Transverse colon (tissue), 4 donors: ENCODE measurements around the gene AGAP5. TPM values are rescaled to one million over a fixed set of nuclear protein-coding genes. Genes with fewer than 3 reads are reported as not detected.

ENCODE experiments used
- DNase-seq: peaks from one replicate; pipeline ENCODE4 v3.0.0-alpha.2; 2019
- H3K27ac ChIP-seq, 4 donors: fragments of 200-600 bp; sonication (generic); 2 replicates each; pipeline ENCODE4 v1.5.1; 2016 to 2018; ENCODE audit warnings: inconsistent platforms in 4 of 4
- H3K27me3 ChIP-seq: fragments of 200-600 bp; sonication (generic); 2 replicates; pipeline ENCODE4 v1.5.1; 2017; ENCODE audit warnings: inconsistent platforms
- H3K36me3 ChIP-seq, 4 donors: fragments of 200-600 bp; sonication (generic); 2 replicates each; pipeline ENCODE4 v1.5.1; 2017 to 2019; ENCODE audit warnings: inconsistent platforms in 4 of 4
- H3K4me1 ChIP-seq, 4 donors: fragments of 200-600 bp; sonication (generic); 2 replicates each; pipeline ENCODE4 v1.5.1; 2017 to 2020; ENCODE audit warnings: inconsistent platforms in 4 of 4
- H3K4me3 ChIP-seq, 4 donors: fragments of 200-600 bp; sonication (generic); 1 replicate in 1 of 4; 2 replicates in 3 of 4; pipeline versions ENCODE4 v1.5.1 to v1.6.1; 2017 to 2019; ENCODE audit warnings: inconsistent platforms in 4 of 4
- H3K9me3 ChIP-seq, 2 donors: fragments of 200-600 bp; sonication (generic); 2 replicates each; pipeline ENCODE4 v1.5.1; 2017 to 2019; ENCODE audit warnings: inconsistent platforms in 2 of 2
- CTCF ChIP-seq, 5 experiments: fragments of 200-600 bp in 3 of 5; fragments of 450-650 bp in 2 of 5; sonication (generic) in 3 of 5; IDR thresholded peaks; 1 replicate in 2 of 5; 2 replicates in 3 of 5; pipeline ENCODE4 v1.5.1; 2016 to 2017; ENCODE audit warnings: antibody characterized with exemption in 5 of 5, inconsistent platforms in 3 of 5, mild to moderate bottlenecking in 2 of 5, moderate library complexity in 1 of 5
- EP300 ChIP-seq: sonication (generic); formaldehyde crosslinking; IDR thresholded peaks from one replicate; pipeline ENCODE4 v1.6.1; 2017; ENCODE audit warnings: antibody characterized with exemption, low read depth
- POLR2A ChIP-seq: fragments of 450-650 bp; IDR thresholded peaks from one replicate; pipeline ENCODE4 v1.6.1; 2016; ENCODE audit warnings: antibody characterized with exemption, mild to moderate bottlenecking, moderate library complexity
- POLR2AphosphoS5 ChIP-seq, 3 donors: sonication (generic); formaldehyde crosslinking; IDR thresholded peaks; one replicate each; pipeline ENCODE4 v1.6.1; 2016; ENCODE audit warnings: antibody characterized with exemption in 3 of 3
- WGBS, 2 donors: methylation state at CpG; one replicate each; pipeline ENCODE4 v1.1.5; 2018; ENCODE audit warnings: low coverage in 1 of 2; 5-methylcytosine and 5-hydroxymethylcytosine counted together
- in situ Hi-C, 4 donors: fragments of 200-750 bp; cut with MboI; loops; one replicate each; pipeline versions ENCODE4 v1.15.0 to v1.15.1; 2017; ENCODE audit warnings: low sequenced_read_pairs in 3 of 4, low pct_ligation_motif_present in 1 of 4, low pct_unique_long_range_greater_than_20kb in 1 of 4
- intact Hi-C: fragments of 100-400 bp; cut with DNase I; formaldehyde crosslinking; loops from one replicate; pipeline ENCODE4 v1.15.1; 2023; ENCODE audit warnings: low total_unique reads
- total RNA-seq, 4 donors: library from RNA; depleted of rRNA; stranded (reverse); fragments of >200 nt; gene quantifications; one replicate each; pipeline ENCODE4 v1.1.0, GENCODE V29; 2016

The AGAP5 gene
- total RNA-seq, 4 donors from 2014 or later = 8.0 to 12.7 (median 8.6) TPM; not detected in 1

GRCh38 chr10:73639286-73639685 lies 58.6 kb downstream of the AGAP5 start:
- H3K4me3 ChIP-seq = no peak overlapping the region
- no peak for DNase-seq
- in situ Hi-C loops (loop anchor here in 1 of 4 donors (25.0 kb wide), 1 partner anchor 377 kb away; the partner anchor contains the start of gene MRPS16), intact Hi-C loops (no loop called here)
- H3K27me3 ChIP-seq = no peaks in the 10 kb centered on the region
- TF ChIP-seq POLR2A (no peak), POLR2AphosphoS5 (IDR thresholded peaks at IDR 0.05) (no peak), CTCF (IDR thresholded peaks at IDR 0.05) (no peak), EP300 (no peak)
- H3K9me3 ChIP-seq = no peaks in the 10 kb centered on the region
- peaks cover 0 to 12% (median 2%) of the 10 kb centered on the region in 4 donors for H3K4me1 ChIP-seq
- no peaks in the 10 kb centered on the region for H3K36me3 ChIP-seq
- H3K27ac ChIP-seq = no peak overlapping the region
- WGBS, 2 donors = 83% methylated on average over 1 to 3 of the region's 3 CpGs

- no peak for TF ChIP-seq POLR2AphosphoS5 (IDR thresholded peaks at IDR 0.05)
- no peak for TF ChIP-seq CTCF (IDR thresholded peaks at IDR 0.05)
- no peak for TF ChIP-seq EP300
- no peak for TF ChIP-seq POLR2A
- WGBS, 2 donors = 60 to 63% methylated on average over 1 of the region's 1 CpG
- in situ Hi-C loops (loop anchor here in 1 of 4 donors (25.0 kb wide), 1 partner anchor 373 kb away; the partner anchor contains the start of gene MRPS16), intact Hi-C loops (no loop called here)
- H3K9me3 ChIP-seq = no peaks in the 10 kb centered on the region
- H3K27me3 ChIP-seq = no peaks in the 10 kb centered on the region
- no peaks in the 10 kb centered on the region for H3K36me3 ChIP-seq
- no peaks in the 10 kb centered on the region for H3K4me1 ChIP-seq
- DNase-seq = no peak
- no peak overlapping the region for H3K27ac ChIP-seq
- H3K4me3 ChIP-seq = no peak overlapping the region
Measured at GRCh38 chr10:73635781-73636180, 62.1 kb downstream of the AGAP5 start.

GRCh38 chr10:73634421-73634820 lies 63.5 kb downstream of the AGAP5 start:
- TF ChIP-seq POLR2A = no peak
- no peak for TF ChIP-seq CTCF (IDR thresholded peaks at IDR 0.05)
- TF ChIP-seq POLR2AphosphoS5 (IDR thresholded peaks at IDR 0.05) = no peak
- Histone ChIP-seq H3K4me3 (no peak overlapping the region), H3K9me3 (no peaks in the 10 kb centered on the region), H3K27me3 (no peaks in the 10 kb centered on the region), H3K4me1 (no peaks in the 10 kb centered on the region), H3K36me3 (no peaks in the 10 kb centered on the region), H3K27ac (no peak overlapping the region)
- intact Hi-C loops (no loop called here), in situ Hi-C loops (loop anchor here in 1 of 4 donors (25.0 kb wide), 1 partner anchor 372 kb away; the partner anchor contains the start of gene MRPS16)
- WGBS, 2 donors = 74% methylated on average over 5 of the region's 5 CpGs; no CpG with 5 or more reads in 1 of the 2 donors
- no peak for DNase-seq

- WGBS, 2 donors = 90 to 92% methylated on average over 2 to 5 of the region's 5 CpGs
- Histone ChIP-seq H3K4me1 (peaks cover 0 to 32% (median 16%) of the 10 kb centered on the region in 4 donors), H3K4me3 (no peak overlapping the region), H3K27ac (peak overlapping the region; percentile 61 to 71 (median 66)), H3K27me3 (no peaks in the 10 kb centered on the region), H3K36me3 (no peaks in the 10 kb centered on the region), H3K9me3 (no peaks in the 10 kb centered on the region)
- intact Hi-C loops (no loop called here), in situ Hi-C loops (loop anchor here in 1 of 4 donors (25.0 kb wide), 1 partner anchor 367 kb away; the partner anchor contains the start of gene MRPS16)
- no peak for TF ChIP-seq EP300
- TF ChIP-seq CTCF (IDR thresholded peaks at IDR 0.05) = no peak
- TF ChIP-seq POLR2AphosphoS5 (IDR thresholded peaks at IDR 0.05) = no peak
- TF ChIP-seq POLR2A = no peak
- no peak for DNase-seq
Measured at GRCh38 chr10:73629165-73629564, 68.7 kb downstream of the AGAP5 start.
